PC-9 (cell line): ENCODE data around the gene ST3GAL6. TPM values are rescaled to one million over a fixed set of nuclear protein-coding genes. Genes with fewer than 3 reads are reported as not detected.

Experiments
- BruUV-seq: library from RNA; stranded (reverse); fragments of 400-500 nt; replicated peaks from 2 replicates; lab custom pipeline; 2021; lab: Mats Ljungman, UMichigan
- CTCF ChIA-PET: fragments of 300-600 bp; sonication (Branson Sonifier 250); formaldehyde crosslinking; loops from one replicate; lab custom pipeline; 2022; ENCODE audit warnings: antibody characterized with exemption; lab: Charles Lee
- POLR2A ChIA-PET: fragments of 300-600 bp; sonication (Branson Sonifier 250); formaldehyde crosslinking; loops from one replicate; lab custom pipeline; 2022; ENCODE audit warnings: antibody characterized with exemption; ENCODE audit not compliant: unreplicated experiment; lab: Charles Lee
- DNase-seq, 2 experiments: peaks; one replicate each; pipeline versions ENCODE4 v3.0.0 to v3.0.0-alpha.2; 2015 to 2022; ENCODE audit warnings: mixed read lengths in 1 of 2
- H2AFZ ChIP-seq: fragments of 200-600 bp; sonication (generic); 2 replicates; pipeline ENCODE4 v1.8.1; 2017; ENCODE audit warnings: antibody characterized with exemption
- H3F3A ChIP-seq: fragments of 200-600 bp; sonication (generic); 2 replicates; pipeline ENCODE4 v1.8.1; 2017; ENCODE audit warnings: antibody characterized with exemption, mild to moderate bottlenecking, low read depth; ENCODE audit not compliant: insufficient read depth
- H3K27ac ChIP-seq: fragments of 200-600 bp; sonication (generic); 2 replicates; pipeline ENCODE4 v1.6.1; 2016; ENCODE audit warnings: mixed run types
- H3K27me3 ChIP-seq: fragments of 200-600 bp; sonication (generic); 2 replicates; pipeline ENCODE4 v1.6.1; 2016; ENCODE audit warnings: low read depth, mixed run types; ENCODE audit not compliant: insufficient read depth
- H3K36me3 ChIP-seq: fragments of 200-600 bp; sonication (generic); 2 replicates; pipeline ENCODE4 v1.6.1; 2016; ENCODE audit warnings: low read depth, mixed run types
- H3K4me1 ChIP-seq: fragments of 200-600 bp; sonication (generic); replicated peaks from 2 replicates; pipeline ENCODE4 v1.6.1; 2016; ENCODE audit warnings: mixed run types; ENCODE audit not compliant: insufficient read depth
- H3K4me2 ChIP-seq: fragments of 200-600 bp; sonication (generic); 2 replicates; pipeline ENCODE4 v1.6.1; 2017; ENCODE audit warnings: mixed run types
- H3K4me3 ChIP-seq: fragments of 200-600 bp; sonication (generic); 2 replicates; pipeline ENCODE4 v1.6.1; 2016; ENCODE audit warnings: mixed run types
- H3K79me2 ChIP-seq: fragments of 200-600 bp; sonication (generic); 2 replicates; pipeline ENCODE4 v1.6.1; 2017; ENCODE audit warnings: low read depth, mixed run types
- H3K9me2 ChIP-seq: fragments of 200-600 bp; sonication (generic); 2 replicates; pipeline ENCODE4 v1.8.1; 2017; ENCODE audit warnings: mild to moderate bottlenecking; ENCODE audit not compliant: insufficient read depth
- H3K9me3 ChIP-seq: fragments of 200-600 bp; sonication (generic); 2 replicates; pipeline ENCODE4 v1.8.1; 2016; ENCODE audit warnings: low read depth; ENCODE audit not compliant: insufficient read depth
- H4K20me1 ChIP-seq: fragments of 200-600 bp; sonication (generic); 2 replicates; pipeline ENCODE4 v1.8.1; 2017; ENCODE audit not compliant: insufficient read depth
- CTCF ChIP-seq: fragments of 200-600 bp; sonication (generic); conservative IDR thresholded peaks from 2 replicates; pipeline ENCODE4 v1.6.1; 2017; ENCODE audit warnings: mixed run types, antibody characterized with exemption, mild to moderate bottlenecking, moderate library complexity
- EZH2 ChIP-seq: fragments of 200-600 bp; sonication (generic); IDR thresholded peaks from 2 replicates; pipeline ENCODE4 v1.8.0; 2017; ENCODE audit warnings: antibody characterized with exemption, low read depth
- intact Hi-C: fragments of 100-400 bp; cut with micrococcal nuclease; formaldehyde crosslinking; loops from one replicate; pipeline ENCODE4 v1.10.0; 2022; ENCODE audit not compliant: unreplicated experiment
- total RNA-seq: library from RNA; stranded (reverse); gene quantifications from 2 replicates; pipeline ENCODE4 v1.2.3, GENCODE V29; 2021

The ST3GAL6 gene
- total RNA-seq, 1 experiment from 2014 or later: 5.4 TPM

GRCh38 chr3:98806521-98806920 lies 43.4 kb downstream of the ST3GAL6 start:
- Histone ChIP-seq H3K9me3 (no peaks in the 10 kb centered on the region), H3F3A (peaks cover 12% of the 10 kb centered on the region; the same call in 1 of the 2 replicates), H3K4me2 (no peak overlapping the region), H3K27ac (no peak overlapping the region), H3K4me3 (no peak overlapping the region), H3K9me2 (no peaks in the 10 kb centered on the region), H3K79me2 (no peaks in the 10 kb centered on the region), H4K20me1 (no peaks in the 10 kb centered on the region), H3K36me3 (peaks cover 62% of the 10 kb centered on the region), H3K27me3 (no peaks in the 10 kb centered on the region), H2AFZ (no peak overlapping the region), H3K4me1 (no peaks in the 10 kb centered on the region)
- no TSS peak for BruUV-seq
- intact Hi-C loops: no loop called here
- ChIA-PET CTCF (interaction anchor here (0.6 kb wide), 1 partner anchor 367 kb away, joined by 4 read pairs; no protein-coding TSS in a partner anchor), POLR2A (no interaction called here)
- DNase-seq: peak in 1 of 2 experiments; percentile 63
- no peak for TF ChIP-seq EZH2

GRCh38 chr3:98807011-98807410 lies 43.9 kb downstream of the ST3GAL6 start:
- Histone ChIP-seq H3K4me1 (no peaks in the 10 kb centered on the region), H4K20me1 (no peaks in the 10 kb centered on the region), H3K4me2 (no peak overlapping the region), H3K9me3 (no peaks in the 10 kb centered on the region), H3K79me2 (no peaks in the 10 kb centered on the region), H3K9me2 (no peaks in the 10 kb centered on the region), H3K27ac (no peak overlapping the region), H3K36me3 (peaks cover 67% of the 10 kb centered on the region), H3K4me3 (no peak overlapping the region), H3F3A (peaks cover 9% of the 10 kb centered on the region; the same call in 1 of the 2 replicates), H2AFZ (no peak overlapping the region), H3K27me3 (no peaks in the 10 kb centered on the region)
- POLR2A ChIA-PET: no interaction called here
- CTCF ChIA-PET: interaction anchor here (0.6 kb wide), 1 partner anchor 367 kb away, joined by 4 read pairs; no protein-coding TSS in a partner anchor
- TF ChIP-seq CTCF (no peak), EZH2 (no peak)
- DNase-seq: no peak
- no TSS peak for BruUV-seq
- intact Hi-C loops: no loop called here

- Histone ChIP-seq H3K27ac (no peak overlapping the region), H3K4me2 (no peak overlapping the region), H3K27me3 (no peaks in the 10 kb centered on the region), H3K4me3 (no peak overlapping the region), H2AFZ (no peak overlapping the region), H3K36me3 (peaks cover 71% of the 10 kb centered on the region), H3K9me2 (no peaks in the 10 kb centered on the region), H3F3A (peaks cover 14% of the 10 kb centered on the region; the same call in 1 of the 2 replicates), H3K4me1 (no peaks in the 10 kb centered on the region), H3K9me3 (no peaks in the 10 kb centered on the region), H3K79me2 (no peaks in the 10 kb centered on the region), H4K20me1 (no peaks in the 10 kb centered on the region)
- intact Hi-C loops: no loop called here
- POLR2A ChIA-PET: no interaction called here
- CTCF ChIA-PET: no interaction called here
- TF ChIP-seq CTCF (no peak), EZH2 (no peak)
- DNase-seq: no peak
- no TSS peak for BruUV-seq
Measured at GRCh38 chr3:98807561-98807960, 44.4 kb downstream of the ST3GAL6 start.

- TF ChIP-seq EZH2: no peak
- TF ChIP-seq CTCF: no peak
- Histone ChIP-seq H2AFZ (no peak overlapping the region), H3F3A (peaks cover 15% of the 10 kb centered on the region; the same call in 1 of the 2 replicates), H3K4me2 (no peak overlapping the region), H4K20me1 (no peaks in the 10 kb centered on the region), H3K27ac (no peak overlapping the region), H3K36me3 (peaks cover 71% of the 10 kb centered on the region), H3K4me3 (no peak overlapping the region), H3K79me2 (no peaks in the 10 kb centered on the region), H3K4me1 (0 out of 2 replicates have a peak, but pooled peaks cover 2% of the 10 kb centered on the region), H3K27me3 (no peaks in the 10 kb centered on the region), H3K9me3 (no peaks in the 10 kb centered on the region), H3K9me2 (no peaks in the 10 kb centered on the region)
- DNase-seq: no peak
- BruUV-seq: no TSS peak
- intact Hi-C loops: no loop called here
- ChIA-PET CTCF (no interaction called here), POLR2A (no interaction called here)
Measured at GRCh38 chr3:98808071-98808470, 44.9 kb downstream of the ST3GAL6 start.
